Measurements from ENCODE around the gene LMAN1.

LMAN1 gene, protein sequence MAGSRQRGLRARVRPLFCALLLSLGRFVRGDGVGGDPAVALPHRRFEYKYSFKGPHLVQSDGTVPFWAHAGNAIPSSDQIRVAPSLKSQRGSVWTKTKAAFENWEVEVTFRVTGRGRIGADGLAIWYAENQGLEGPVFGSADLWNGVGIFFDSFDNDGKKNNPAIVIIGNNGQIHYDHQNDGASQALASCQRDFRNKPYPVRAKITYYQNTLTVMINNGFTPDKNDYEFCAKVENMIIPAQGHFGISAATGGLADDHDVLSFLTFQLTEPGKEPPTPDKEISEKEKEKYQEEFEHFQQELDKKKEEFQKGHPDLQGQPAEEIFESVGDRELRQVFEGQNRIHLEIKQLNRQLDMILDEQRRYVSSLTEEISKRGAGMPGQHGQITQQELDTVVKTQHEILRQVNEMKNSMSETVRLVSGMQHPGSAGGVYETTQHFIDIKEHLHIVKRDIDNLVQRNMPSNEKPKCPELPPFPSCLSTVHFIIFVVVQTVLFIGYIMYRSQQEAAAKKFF

DNA sequence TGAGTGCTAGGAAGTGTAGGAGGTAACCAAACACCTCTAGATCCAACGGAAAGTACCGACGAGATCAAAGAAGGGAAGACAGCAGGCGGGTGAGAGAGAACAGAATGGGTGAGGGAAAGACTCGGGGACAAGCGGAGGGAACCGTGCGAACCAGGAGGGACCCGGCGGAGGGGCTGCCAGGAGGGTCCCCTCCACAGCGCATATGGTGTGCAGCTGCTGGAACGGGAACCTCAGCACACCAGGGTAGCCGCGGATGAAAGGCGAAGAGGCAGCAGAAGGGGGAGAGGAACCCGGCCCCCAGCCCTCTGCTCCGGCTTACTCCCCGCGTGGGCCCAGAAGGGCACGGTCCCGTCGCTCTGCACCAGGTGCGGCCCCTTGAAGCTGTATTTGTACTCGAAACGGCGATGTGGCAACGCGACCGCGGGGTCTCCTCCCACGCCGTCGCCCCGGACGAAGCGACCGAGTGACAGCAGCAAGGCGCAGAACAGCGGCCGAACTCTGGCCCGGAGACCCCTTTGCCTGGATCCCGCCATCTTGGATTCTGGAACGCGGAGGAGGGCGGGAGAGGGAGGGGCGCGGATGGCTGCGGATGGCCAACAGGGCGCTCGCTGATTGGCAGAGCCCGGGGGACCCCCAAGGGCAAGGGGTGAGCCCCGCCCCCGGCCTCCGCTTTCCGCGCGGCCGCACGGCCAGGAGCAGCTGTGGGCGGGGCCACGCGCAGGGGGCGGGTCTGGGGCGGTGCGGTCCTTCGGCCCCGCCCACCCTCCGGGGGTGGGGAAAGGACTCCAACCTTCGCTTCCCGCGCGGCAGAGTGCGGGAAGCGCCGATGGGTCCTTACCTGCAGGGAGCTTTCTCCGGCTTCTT, at the start of gene LMAN1:
TSS of gene LMAN1 (minus strand) at position 554 of the 864 bp plus-strand sequence. CDS start at position 533, 21 bp downstream.
- DNase-seq (peak; percentile 98), ATAC-seq (peak; percentile 97)

DNA sequence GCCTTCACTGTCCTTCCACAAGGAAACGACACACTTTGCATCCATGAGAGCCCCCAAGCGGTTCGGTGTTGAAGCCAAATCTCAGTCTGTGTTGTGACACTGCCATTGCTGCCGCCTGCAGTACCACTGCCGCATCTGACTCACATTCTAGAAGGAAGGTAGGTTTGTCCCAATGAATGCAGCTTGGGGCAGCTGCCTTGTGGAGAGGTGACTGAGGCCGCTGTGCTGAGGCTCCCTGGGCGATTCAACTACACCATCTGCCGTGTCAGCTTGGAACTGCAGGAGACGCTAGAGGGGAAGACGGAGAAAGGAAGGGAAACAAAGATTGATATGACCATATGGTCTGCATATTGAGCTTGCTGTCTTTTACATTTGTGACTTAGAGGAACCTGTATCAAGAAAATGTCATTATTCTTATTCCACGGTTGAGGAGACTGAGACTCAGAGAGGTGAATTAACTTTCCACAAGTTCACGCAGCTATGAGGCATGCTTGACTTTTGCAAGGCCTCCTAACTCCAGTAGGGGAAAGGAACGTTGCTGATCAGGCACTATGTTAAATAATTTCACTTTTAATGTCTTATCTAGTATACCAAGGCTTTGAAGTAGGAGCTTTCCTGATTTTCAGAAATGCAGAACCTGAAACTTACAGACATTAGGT, 43.5 kb upstream of the LMAN1 start:
- DNase-seq = peak; percentile 74
- ATAC-seq = peak; percentile 100

DNA sequence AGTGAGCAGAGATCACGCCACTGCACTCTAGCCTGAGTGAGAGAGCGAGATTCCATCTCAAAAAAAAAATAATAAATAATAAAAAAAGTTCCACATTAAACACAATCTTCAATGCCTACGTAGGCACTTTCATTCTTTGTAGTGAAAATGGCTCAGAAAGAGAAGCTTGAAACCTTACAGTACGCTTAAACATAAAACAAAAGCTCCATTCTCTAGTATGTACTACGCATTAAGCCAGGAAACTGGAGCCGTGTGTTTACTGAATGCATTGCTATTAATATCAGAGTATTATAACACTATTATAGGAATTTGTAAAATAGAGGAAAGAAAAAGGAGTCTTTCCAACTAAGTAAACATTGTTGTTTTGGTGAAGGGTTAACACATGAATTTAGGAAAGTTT, 41.3 kb upstream of the LMAN1 start:
- ATAC-seq = no peak
- DNase-seq = no peak

DNA sequence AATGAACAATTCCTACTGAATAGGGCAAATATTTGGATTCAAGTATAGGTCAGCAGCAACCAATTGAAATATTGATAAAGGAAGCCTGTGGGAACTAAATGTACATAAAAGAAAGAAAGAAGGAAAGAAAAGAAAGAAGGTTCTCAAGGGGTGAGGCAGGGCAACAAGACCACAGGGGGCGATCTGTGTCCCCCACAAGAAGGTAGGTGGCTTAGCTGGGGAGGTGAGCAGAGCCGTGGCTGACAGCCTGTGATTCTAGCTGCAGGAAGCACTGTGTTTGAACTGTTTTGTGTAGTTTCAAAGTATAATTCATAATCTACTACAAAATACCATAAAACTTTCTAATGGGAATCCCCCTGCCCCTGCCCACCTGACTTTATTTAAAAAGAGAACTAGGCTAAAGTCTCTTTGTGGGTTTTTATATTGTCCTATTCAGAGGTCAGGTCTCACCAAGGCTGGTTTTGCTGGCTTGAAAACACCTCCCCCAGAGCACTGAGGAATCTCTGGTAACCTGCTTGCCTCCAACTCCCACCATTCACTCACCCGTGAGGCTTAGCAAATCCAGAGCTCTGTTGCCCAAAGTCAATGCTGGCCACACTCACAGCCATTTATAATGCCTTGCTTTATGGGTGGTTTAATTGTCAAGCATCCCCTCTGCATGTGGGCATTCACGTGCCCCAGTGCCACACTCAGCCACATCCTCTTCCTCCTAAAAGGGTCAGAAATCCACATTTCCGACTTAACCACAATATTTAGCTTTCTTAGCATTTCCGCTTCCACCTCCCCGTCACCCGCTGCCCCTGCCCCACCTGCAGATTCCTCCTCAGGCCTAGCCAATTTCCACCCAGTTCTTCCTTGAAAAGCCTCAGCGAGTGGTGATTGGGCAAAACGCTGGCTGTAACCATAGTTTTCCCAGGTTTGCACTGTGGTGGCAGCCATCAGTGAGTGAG, 36.4 kb upstream of the LMAN1 start:
- peak; percentile 23 for ATAC-seq
- DNase-seq = no peak

DNA sequence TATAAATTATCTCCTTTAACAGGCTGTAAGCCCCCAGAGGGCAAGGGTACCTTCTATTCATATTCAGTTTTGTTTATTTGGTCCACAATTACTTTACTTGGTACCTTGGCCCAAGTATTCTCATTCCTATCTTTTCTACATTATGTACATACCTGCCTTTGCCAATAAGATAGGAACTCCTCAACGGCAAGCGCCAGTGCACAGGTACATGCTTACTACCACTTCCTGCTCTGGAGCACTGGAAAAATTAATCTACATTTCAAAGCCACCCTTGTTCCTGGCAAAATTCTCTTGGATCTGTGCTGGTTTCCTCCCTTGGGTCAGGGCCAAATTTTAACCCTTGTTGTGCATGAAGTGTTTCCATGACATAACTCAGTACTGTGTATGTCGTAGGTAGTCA, 34.3 kb upstream of the LMAN1 start:
- DNase-seq = no peak
- no peak for ATAC-seq

DNA sequence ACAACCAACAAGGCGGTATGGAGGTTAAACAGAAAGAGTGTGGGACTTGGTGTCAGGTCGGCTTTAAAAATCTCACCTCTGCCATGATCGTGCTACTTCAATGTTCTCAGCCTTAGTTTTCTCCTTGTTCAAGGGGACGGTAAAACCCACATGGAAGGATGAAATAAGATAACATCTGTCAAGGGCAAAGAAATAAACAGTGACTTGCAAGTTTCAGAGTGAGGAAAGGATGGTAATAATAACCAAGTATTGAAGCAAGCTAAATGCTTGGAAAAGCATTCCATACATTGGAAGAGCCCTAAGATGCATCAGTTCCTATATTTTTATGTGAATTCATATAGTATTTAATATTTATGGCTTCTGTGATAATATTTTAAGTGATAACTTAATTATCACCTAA, 29.8 kb upstream of the LMAN1 start:
- no peak for DNase-seq
- no peak for ATAC-seq

DNA sequence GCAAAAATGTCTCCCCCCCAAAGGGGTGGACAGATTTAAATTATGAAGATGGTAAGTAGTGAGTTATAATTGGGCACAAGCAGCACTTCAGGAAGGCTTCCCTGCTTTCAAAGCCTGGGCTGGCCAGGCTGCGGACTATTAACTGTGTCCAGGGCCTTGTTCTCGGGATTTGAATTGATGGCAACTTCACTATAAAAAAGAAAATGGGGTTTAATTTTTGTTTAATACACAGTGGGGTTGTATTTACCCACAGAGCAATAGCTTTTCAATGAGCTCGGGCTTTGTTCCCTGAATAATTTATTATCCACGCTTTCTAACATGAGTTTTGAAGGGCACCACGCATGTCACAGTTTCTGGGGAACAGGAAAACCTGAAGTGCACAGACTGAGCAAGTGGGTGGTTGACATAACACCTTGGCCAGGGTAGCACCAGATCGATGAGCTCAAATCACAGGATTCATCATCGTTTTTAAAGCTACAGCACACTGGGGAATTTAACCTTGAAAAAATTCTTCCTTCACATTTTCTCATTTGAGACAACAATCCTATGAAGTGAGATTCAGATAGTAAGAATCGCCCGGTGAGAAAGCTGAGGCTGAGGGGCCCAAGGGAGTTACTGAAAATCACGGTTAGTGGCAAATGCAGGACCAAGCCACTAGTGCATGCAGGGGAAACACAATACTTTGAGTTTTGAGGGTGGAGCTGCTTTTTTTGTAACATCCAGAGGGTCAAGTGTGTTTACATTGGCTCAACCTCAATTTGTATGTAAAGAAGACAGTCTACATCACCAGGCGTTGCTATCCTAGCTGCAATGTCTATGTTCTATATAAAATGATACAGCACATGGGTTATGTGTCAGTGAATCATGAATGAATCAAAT, 28.9 kb upstream of the LMAN1 start:
- DNase-seq = no peak
- ATAC-seq = no peak

DNA sequence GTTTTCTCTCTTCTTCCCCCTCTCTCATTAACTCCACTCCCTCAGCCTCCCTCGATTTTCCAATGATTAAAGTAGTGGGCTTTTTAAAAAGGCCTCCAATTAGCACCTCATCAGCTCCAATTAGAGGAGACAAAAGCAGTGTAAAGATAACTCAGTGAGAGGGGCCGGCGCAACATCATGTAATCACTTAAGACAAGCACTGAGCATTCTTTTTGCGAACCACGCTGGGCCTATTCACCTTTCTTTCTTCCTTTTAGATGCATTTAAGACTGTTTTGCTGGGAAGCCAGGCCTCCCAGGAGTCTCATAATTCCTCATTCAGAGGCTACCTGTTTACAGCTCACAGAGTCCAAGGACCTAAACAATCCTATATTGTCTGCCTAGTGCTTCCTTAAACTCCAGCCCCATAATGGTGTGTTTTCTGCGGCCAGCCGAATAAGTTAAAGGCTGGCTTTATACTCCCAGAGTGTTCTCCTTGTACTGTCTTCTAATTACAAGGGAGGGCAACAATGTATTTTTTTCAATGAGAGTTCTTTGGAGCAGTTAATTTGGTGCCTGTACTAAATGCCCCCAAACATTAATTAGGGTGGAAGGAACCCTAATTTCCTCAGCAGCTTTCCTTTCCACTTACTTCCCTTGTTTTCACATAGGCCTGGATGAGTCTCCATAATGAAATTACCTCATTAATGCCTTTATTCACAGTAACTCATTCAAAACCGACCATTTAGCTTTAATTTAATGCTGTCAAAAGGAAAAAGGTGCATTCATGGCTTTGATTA, 28.0 kb upstream of the LMAN1 start:
- DNase-seq (no peak), ATAC-seq (no peak)

DNA sequence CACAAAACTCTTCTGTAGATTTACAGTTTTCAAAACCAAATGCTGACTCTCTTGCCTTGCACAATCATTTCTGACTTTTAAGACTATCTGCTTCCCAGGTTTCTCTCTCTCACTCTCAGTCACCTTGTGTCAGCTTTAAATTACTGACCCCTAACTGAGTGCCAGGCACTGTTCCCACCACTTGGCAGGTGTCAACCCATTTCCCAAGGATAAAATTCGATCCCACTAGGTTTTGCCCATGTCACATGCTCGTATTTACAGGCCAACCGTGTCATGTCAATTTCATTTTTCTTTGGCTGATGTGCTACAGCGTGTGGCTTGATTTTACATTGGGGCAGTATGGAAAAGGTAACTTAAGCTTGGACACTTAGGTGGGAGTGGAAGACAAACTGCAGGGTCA, 26.1 kb upstream of the LMAN1 start:
- DNase-seq (no peak), ATAC-seq (no peak)

DNA sequence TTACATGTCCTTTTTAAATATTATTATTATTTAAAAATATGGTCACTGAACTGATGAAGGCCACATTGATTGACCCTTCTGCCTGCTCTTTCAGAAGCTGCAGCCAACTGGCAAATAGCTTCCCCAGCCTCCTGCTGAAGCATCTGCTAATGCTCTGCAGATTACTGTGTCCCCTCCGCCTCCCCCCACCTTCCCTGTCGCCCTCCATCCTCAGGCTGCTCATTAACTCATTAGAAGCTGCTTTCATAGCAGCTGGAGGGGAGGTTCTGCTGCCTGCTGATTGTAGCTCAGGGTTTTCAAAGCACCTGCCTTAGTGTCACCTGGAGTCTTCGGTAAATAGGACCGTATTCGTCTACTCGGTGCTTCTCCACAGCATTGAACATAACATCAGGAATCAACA, 24.8 kb upstream of the LMAN1 start:
- no peak for ATAC-seq

DNA sequence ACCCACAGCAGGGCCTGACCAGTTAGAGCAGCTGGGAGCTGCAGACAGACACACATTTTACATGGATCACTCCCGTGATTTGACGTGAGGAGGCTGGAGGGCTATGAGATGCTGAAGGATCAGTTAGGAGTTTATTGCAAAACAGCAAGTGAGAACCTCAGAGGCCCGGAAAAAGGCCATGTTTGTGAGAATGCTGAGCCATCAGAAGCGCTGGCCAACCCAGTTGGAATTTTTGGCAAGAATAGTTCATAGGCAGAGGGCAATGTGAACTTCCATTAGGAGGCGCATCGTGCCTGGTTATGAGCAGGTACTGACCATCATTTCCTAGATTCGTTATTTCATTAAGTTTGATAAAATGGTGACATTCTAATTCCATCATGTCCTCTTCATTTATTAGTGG, 23.3 kb upstream of the LMAN1 start:
- no peak for DNase-seq

More for the DNA sequence above, 24.8 kb upstream of the LMAN1 start:
- DNase-seq = no peak

DNA sequence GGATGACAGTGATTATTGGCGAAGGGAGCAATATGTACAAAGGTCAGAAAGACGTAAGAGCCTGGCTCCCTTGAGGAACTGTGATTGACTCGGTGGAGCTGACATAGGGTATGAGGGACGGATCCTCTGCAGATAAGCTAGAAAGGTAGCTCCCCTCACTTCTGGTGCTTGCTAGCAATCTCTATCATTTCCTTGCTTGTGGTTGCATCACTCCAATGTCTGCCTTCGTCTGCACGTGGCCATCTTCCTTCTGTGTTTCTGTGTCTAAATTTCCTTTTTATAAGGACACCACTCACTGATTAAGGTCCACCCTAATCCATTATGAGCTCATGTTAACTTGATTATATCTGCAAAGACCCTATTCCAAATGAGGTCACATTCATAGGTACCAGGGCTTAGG, 22.9 kb upstream of the LMAN1 start:
- no peak for DNase-seq
- no peak for ATAC-seq

More for the DNA sequence above, 23.3 kb upstream of the LMAN1 start:
- no peak for ATAC-seq

DNA sequence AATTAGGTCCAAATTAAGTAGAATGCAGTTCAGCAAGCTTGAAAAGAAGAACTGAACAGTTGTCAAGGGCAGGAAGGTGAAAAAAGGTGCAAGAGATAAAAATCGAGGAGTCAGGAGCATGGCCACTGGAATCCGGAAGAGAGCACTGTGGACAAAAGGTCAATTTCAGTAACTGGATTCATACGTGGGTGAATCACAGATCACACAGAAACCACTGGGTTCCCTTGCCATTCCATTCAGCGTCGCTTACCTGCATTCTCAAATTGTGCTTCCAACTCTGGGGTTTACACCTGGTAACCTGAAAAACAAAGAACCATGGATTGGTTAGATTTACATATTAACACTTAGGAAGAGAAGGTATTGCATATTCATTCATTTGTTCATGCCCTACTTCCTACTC, 21.6 kb upstream of the LMAN1 start:
- DNase-seq (no peak), ATAC-seq (no peak)

DNA sequence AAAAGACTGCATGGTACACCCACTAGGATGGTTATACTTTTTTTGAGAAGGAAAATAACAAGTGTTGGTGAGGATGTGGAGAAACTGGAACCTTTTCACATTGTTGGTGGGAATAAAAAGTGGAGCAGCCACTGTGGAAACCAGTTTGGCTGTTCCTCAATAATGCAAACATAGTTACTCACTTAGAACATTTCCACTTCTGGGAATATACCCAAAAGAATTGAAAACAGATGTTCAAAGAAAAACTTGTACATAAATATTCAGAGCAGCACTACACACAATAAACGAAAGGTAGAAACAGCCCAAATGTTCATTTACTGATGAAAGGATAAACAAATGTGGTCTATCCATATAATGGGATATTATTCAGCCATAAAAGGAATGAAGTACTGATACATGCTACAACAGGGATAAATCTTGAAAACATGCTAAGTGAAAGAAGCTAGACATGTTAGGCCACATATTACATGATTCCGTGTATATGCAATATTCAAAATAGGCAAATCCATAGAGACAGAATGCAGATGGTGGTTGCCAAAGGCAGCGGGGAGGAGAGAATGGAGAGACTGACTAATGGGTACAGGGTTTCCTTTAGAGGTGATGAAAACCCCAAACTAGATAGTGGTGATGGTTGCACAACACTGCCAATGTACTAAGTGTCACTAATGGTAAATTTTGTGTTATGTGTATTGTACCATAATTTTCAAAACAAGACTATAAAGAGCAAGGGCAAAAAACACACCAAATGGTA, 20.9 kb upstream of the LMAN1 start:
- no peak for DNase-seq

DNA sequence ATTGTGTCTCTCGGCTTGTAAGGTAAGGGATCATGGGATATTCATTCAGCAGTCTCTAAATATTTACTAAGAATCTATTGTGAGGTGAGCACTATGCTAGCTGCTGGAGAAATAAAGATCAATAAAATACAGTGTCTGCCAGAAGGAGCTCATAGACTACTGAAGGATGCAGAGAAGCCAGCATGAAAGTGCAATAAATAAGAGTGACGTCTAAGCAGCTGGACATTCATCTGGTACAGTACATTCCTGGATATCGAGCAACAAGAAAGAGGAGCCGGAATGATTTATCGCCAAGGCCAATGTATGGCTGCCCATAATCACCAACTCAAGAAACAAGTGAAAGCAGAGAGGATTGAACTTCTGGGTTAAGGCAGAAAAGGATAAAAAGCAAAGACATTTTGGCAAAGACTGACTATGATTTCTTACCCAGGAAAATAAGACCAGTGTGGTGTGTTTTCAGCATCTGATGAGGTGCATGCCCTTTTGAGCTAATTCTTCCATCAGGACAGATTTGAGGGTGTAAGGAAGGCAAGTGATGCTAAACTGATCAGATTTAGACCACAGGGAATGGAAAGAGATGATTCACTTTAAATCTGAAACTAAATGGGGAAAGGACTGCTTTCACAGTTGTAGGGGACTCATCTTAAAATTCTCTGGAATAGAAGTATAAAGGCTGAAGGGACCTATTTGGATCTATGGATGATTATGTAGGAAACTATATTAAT, 18.7 kb upstream of the LMAN1 start:
- ATAC-seq = peak; percentile 87
- no peak for DNase-seq

More for the DNA sequence above, 20.9 kb upstream of the LMAN1 start:
- no peak for ATAC-seq

DNA sequence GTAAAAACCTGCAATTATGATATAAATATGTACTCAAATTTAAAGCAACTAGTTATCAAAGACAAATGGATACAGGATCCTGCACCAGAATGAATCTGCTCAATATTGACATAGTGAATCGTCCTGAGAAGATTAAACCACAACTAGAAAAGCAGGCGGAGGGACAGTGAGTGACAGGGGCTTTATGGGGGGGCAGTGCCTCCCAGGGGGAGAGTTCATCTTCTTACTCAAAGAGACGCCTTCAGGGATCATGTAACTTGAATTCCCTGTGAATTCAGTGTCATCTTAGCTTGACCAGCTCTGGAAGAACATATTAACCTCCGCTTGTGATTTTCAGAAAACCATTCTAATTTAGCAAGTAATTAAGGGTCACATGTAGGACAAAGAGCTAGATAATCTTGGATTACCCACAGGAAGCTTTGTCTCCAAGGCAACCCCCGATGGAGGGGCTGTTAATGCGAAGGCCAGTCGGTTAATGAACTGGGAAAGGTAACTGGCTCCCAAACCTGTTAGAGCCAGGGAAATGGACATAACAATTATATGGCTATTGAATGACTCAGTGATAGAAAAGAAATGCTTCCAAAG, 17.4 kb upstream of the LMAN1 start:
- DNase-seq (no peak), ATAC-seq (no peak)

DNA sequence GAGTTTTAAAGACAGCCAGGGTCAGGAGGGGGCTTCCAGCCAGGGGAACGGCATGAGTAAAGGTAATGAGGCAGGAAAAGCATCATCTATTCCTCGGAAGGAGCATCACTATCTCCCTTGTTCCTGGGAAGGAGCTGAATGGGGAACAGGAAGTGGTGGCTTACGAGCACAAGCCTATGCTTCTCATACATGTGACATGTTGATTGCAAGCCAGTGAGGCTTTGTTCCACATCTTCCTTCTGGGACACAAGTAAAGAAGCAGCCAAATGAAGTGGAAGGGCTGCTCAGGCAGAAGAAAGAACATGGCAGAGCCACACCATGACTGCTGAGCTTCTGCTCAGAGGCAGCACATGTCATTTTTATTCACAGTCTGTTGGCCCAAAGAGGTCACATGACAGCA, 15.1 kb upstream of the LMAN1 start:
- DNase-seq = no peak
- ATAC-seq = no peak

DNA sequence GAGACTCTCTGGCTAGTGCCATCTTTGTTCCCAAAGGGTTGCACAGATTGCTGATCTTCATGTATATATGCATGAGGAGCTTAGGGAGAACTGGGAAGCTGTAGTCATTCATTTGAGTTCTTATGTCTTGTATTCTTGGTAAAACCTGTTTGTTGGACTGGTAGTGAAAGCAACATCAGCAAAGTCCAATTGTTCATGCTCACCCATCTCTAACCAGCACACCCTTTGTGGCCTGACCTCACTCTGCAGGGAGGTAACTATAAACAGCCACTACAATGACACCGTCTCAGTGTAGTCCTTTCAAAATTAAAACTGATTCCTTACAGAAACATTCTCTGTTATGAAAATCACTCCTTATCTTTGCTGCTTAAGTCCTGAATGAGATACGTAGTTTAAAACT, 13.9 kb upstream of the LMAN1 start:
- no peak for DNase-seq
- ATAC-seq = no peak
